GM12872 (cell line): Measurements from ENCODE around the gene EIF4E1B.

Experiments
- CTCF ChIP-seq: IDR thresholded peaks from 3 replicates; pipeline ENCODE4 v1.5.1; 2011; ENCODE audit warnings: low read depth, mild to moderate bottlenecking, low read length, moderate library complexity; ENCODE audit not compliant: insufficient read depth

EIF4E1B gene

GRCh38 chr5:176639208-176639607 is 8.7 kb downstream of the EIF4E1B start:
- no peak for TF ChIP-seq CTCF

- TF ChIP-seq CTCF, result no peak
Observed at GRCh38 chr5:176639981-176640380, 9.5 kb downstream of the EIF4E1B start.

GRCh38 chr5:176640616-176641015 is 10.1 kb downstream of the EIF4E1B start:
- TF ChIP-seq CTCF, result no peak

- no peak for TF ChIP-seq CTCF
Observed at GRCh38 chr5:176642675-176643490, 12.4 kb downstream of the EIF4E1B start.

GRCh38 chr5:176643491-176644219 is 13.2 kb downstream of the EIF4E1B start:
- TF ChIP-seq CTCF, result no peak

- no peak for TF ChIP-seq CTCF
Observed at GRCh38 chr5:176644294-176644693, 13.8 kb downstream of the EIF4E1B start.

- no peak for TF ChIP-seq CTCF
Observed at GRCh38 chr5:176644878-176645670, 14.6 kb downstream of the EIF4E1B start.
